ENCODE measurements around the gene WNT9B.

The WNT9B gene

DNA sequence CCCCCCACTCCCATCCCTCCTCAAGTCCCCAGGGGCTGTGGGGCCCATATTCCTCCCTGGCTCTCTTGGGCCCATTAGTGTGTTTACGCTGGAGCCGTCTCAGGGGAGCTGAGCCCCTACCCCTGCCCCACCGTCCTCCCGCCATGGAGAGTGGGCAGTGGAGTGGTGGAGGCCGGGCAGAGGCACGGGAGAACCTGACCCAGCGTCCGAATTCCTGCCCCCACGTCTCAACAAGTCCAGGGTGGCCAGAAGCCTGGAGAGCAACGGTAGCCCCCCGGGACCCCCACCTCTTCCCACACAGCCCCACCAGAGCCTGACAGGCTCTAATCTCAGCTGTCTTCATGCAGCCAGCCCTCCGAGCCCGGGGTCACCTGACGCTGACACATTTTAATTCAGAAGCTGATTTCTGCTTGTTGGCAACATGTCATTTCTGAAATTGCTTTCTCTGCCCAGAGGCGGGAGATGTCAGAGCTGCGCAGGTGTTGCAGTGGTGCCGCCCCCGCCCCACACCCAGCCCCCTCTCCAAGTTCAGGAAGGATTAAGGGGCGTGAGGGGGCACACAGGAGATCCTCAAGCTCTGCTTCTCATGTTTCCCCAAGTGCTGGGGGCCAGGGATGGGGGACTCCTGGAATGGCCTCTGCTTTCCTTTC lies 32.6 kb downstream of the WNT9B start:
- no peaks in the 10 kb centered on the region for H3K79me2 ChIP-seq (ENCODE audit: insufficient read depth, low read length)
- no peak overlapping the region for H3K4me2 ChIP-seq (ENCODE audit: low read depth, low read length, poor library complexity, severe bottlenecking)
- H3K36me3 ChIP-seq (ENCODE audit: low read length) = no peaks in the 10 kb centered on the region
- no peaks in the 10 kb centered on the region for H3K9me3 ChIP-seq (ENCODE audit: insufficient read depth, low read length)
- H4K20me1 ChIP-seq (ENCODE audit: low read depth, low read length) = no peaks in the 10 kb centered on the region
- H3K9ac ChIP-seq (ENCODE audit: low read length) = no peak overlapping the region
- TF ChIP-seq EZH2phosphoT487 (conservative IDR thresholded peaks at IDR 0.05; ENCODE audit: low read length) = no peak
- TF ChIP-seq, protein P1, sequence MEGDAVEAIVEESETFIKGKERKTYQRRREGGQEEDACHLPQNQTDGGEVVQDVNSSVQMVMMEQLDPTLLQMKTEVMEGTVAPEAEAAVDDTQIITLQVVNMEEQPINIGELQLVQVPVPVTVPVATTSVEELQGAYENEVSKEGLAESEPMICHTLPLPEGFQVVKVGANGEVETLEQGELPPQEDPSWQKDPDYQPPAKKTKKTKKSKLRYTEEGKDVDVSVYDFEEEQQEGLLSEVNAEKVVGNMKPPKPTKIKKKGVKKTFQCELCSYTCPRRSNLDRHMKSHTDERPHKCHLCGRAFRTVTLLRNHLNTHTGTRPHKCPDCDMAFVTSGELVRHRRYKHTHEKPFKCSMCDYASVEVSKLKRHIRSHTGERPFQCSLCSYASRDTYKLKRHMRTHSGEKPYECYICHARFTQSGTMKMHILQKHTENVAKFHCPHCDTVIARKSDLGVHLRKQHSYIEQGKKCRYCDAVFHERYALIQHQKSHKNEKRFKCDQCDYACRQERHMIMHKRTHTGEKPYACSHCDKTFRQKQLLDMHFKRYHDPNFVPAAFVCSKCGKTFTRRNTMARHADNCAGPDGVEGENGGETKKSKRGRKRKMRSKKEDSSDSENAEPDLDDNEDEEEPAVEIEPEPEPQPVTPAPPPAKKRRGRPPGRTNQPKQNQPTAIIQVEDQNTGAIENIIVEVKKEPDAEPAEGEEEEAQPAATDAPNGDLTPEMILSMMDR (IDR thresholded peaks at IDR 0.05; ENCODE audit: insufficient read depth, low read length, poor library complexity, severe bottlenecking) = no peak
- no peak overlapping the region for H2AFZ ChIP-seq (ENCODE audit: low read depth, low read length, severe bottlenecking)
- no peak overlapping the region for H3K27ac ChIP-seq (ENCODE audit: low read depth, low read length)
- no peak overlapping the region for H3K4me3 ChIP-seq (ENCODE audit: insufficient read depth, low read length, poor library complexity, severe bottlenecking)
- H3K9me2 ChIP-seq (replicated peaks; ENCODE audit: insufficient read depth, low read length) = no peaks in the 10 kb centered on the region
- H3F3A ChIP-seq (ENCODE audit: insufficient read depth) = no peaks in the 10 kb centered on the region
- H3K27me3 ChIP-seq (ENCODE audit: low read length) = no peaks in the 10 kb centered on the region

GRCh38 chr17:46884552-46884951 lies 33.2 kb downstream of the WNT9B start:
- H3F3A ChIP-seq (ENCODE audit: insufficient read depth) = no peaks in the 10 kb centered on the region
- H3K27ac ChIP-seq (ENCODE audit: low read depth, low read length) = no peak overlapping the region
- no peak overlapping the region for H3K9ac ChIP-seq (ENCODE audit: low read length)
- no peaks in the 10 kb centered on the region for H3K79me2 ChIP-seq (ENCODE audit: insufficient read depth, low read length)
- H3K36me3 ChIP-seq (ENCODE audit: low read length) = no peaks in the 10 kb centered on the region
- no peaks in the 10 kb centered on the region for H4K20me1 ChIP-seq (ENCODE audit: low read depth, low read length)
- no peaks in the 10 kb centered on the region for H3K27me3 ChIP-seq (ENCODE audit: low read length)
- TF ChIP-seq, protein P1 (IDR thresholded peaks at IDR 0.05; ENCODE audit: insufficient read depth, low read length, poor library complexity, severe bottlenecking) = no peak
- TF ChIP-seq EZH2phosphoT487 (conservative IDR thresholded peaks at IDR 0.05; ENCODE audit: low read length) = no peak
- no peaks in the 10 kb centered on the region for H3K9me3 ChIP-seq (ENCODE audit: insufficient read depth, low read length)
- H3K4me2 ChIP-seq (ENCODE audit: low read depth, low read length, poor library complexity, severe bottlenecking) = no peak overlapping the region
- no peak overlapping the region for H3K4me3 ChIP-seq (ENCODE audit: insufficient read depth, low read length, poor library complexity, severe bottlenecking)
- no peak overlapping the region for H2AFZ ChIP-seq (ENCODE audit: low read depth, low read length, severe bottlenecking)
- no peaks in the 10 kb centered on the region for H3K9me2 ChIP-seq (replicated peaks; ENCODE audit: insufficient read depth, low read length)

- Histone ChIP-seq H3K4me2 (ENCODE audit: low read depth, low read length, poor library complexity, severe bottlenecking) (no peak overlapping the region), H3K27ac (ENCODE audit: low read depth, low read length) (no peak overlapping the region), H3K9ac (ENCODE audit: low read length) (no peak overlapping the region), H2AFZ (ENCODE audit: low read depth, low read length, severe bottlenecking) (no peak overlapping the region), H3K9me2 (replicated peaks; ENCODE audit: insufficient read depth, low read length) (no peaks in the 10 kb centered on the region), H3K9me3 (ENCODE audit: insufficient read depth, low read length) (no peaks in the 10 kb centered on the region), H3K27me3 (ENCODE audit: low read length) (no peaks in the 10 kb centered on the region), H4K20me1 (ENCODE audit: low read depth, low read length) (no peaks in the 10 kb centered on the region), H3F3A (ENCODE audit: insufficient read depth) (no peaks in the 10 kb centered on the region), H3K36me3 (ENCODE audit: low read length) (no peaks in the 10 kb centered on the region), H3K4me3 (ENCODE audit: insufficient read depth, low read length, poor library complexity, severe bottlenecking) (no peak overlapping the region), H3K79me2 (ENCODE audit: insufficient read depth, low read length) (no peaks in the 10 kb centered on the region)
- TF ChIP-seq, protein P1 (IDR thresholded peaks at IDR 0.05; ENCODE audit: insufficient read depth, low read length, poor library complexity, severe bottlenecking) = no peak
- no peak for TF ChIP-seq EZH2phosphoT487 (conservative IDR thresholded peaks at IDR 0.05; ENCODE audit: low read length)
Measured at GRCh38 chr17:46885415-46886309, 34.3 kb downstream of the WNT9B start.
